CD4-positive, alpha-beta T cell treated with Interferon gamma for 1 hour (primary cell): ENCODE results near the gene WNT8B.

ENCODE experiments used
- DNase-seq: peaks from one replicate; pipeline ENCODE4 v3.0.0-alpha.2; 2020

WNT8B gene

GRCh38 chr10:100462709-100463108 lies at the start of gene WNT8B:
Gene WNT8B, plus strand, starts transcription at chr10:100463009. Its CDS starts 160 bp downstream, at chr10:100463169.
- no peak for DNase-seq

- no peak for DNase-seq
Measured at GRCh38 chr10:100413173-100413572, 49.6 kb upstream of the WNT8B start.

GRCh38 chr10:100419911-100420449 lies 42.8 kb upstream of the WNT8B start:
- DNase-seq: no peak

- no peak for DNase-seq
Measured at GRCh38 chr10:100427374-100427773, 35.4 kb upstream of the WNT8B start.

- peak; percentile 87 for DNase-seq
Measured at GRCh38 chr10:100433253-100434240, 29.3 kb upstream of the WNT8B start.

GRCh38 chr10:100436255-100436654 lies 26.6 kb upstream of the WNT8B start:
- DNase-seq: no peak

GRCh38 chr10:100438674-100439315 lies 24.0 kb upstream of the WNT8B start:
- no peak for DNase-seq

GRCh38 chr10:100442548-100442947 lies 20.3 kb upstream of the WNT8B start:
- DNase-seq: no peak

- no peak for DNase-seq
Measured at GRCh38 chr10:100446130-100446761, 16.6 kb upstream of the WNT8B start.

GRCh38 chr10:100447663-100448062 lies 15.1 kb upstream of the WNT8B start:
- DNase-seq: no peak

- DNase-seq: no peak
Measured at GRCh38 chr10:100448951-100449350, 13.9 kb upstream of the WNT8B start.

- DNase-seq: no peak
Measured at GRCh38 chr10:100468322-100468721, 5.5 kb downstream of the WNT8B start.

GRCh38 chr10:100468978-100469377 lies 6.2 kb downstream of the WNT8B start:
- no peak for DNase-seq

GRCh38 chr10:100469756-100470155 lies 6.9 kb downstream of the WNT8B start:
- DNase-seq: no peak

GRCh38 chr10:100470367-100470766 lies 7.6 kb downstream of the WNT8B start:
- DNase-seq: no peak

- DNase-seq: no peak
Measured at GRCh38 chr10:100477970-100478369, 15.2 kb downstream of the WNT8B start.

GRCh38 chr10:100479037-100479436 lies 16.2 kb downstream of the WNT8B start:
- DNase-seq: no peak

GRCh38 chr10:100480002-100480401 lies 17.2 kb downstream of the WNT8B start:
- no peak for DNase-seq

GRCh38 chr10:100481462-100482081 lies 18.8 kb downstream of the WNT8B start:
- DNase-seq: peak; percentile 89

- DNase-seq: peak; percentile 62
Measured at GRCh38 chr10:100482181-100482833, 19.5 kb downstream of the WNT8B start.

- no peak for DNase-seq
Measured at GRCh38 chr10:100482834-100483185, 20.0 kb downstream of the WNT8B start.
